Measurements from ENCODE around the gene FAM120B.

FAM120B gene

GRCh38 chr6:170440437-170440836 is 133.9 kb downstream of the FAM120B start:
- Histone ChIP-seq H3K9me3 (ENCODE audit: low read depth, low read length) (no peaks in the 10 kb centered on the region), H3K36me3 (ENCODE audit: insufficient read depth, low read length) (no peaks in the 10 kb centered on the region), H3K9ac (ENCODE audit: insufficient read length) (no peak overlapping the region), H3K4me3 (no peak overlapping the region), H3K27ac (no peak overlapping the region)
- TF ChIP-seq EZH2 (IDR thresholded peaks at IDR 0.05) = no peak
- no peak for TF ChIP-seq POLR2AphosphoS5 (IDR thresholded peaks at IDR 0.05; ENCODE audit: borderline replicate concordance, low read depth, low read length)
- no peak for TF ChIP-seq FOXP2 (optimal IDR thresholded peaks at IDR 0.05; ENCODE audit: control extremely low read depth, extremely low read length, insufficient read depth)
- no peak for DNase-seq (ENCODE audit: low read depth, low spot score)

GRCh38 chr6:170441316-170441715 is 134.8 kb downstream of the FAM120B start:
- TF ChIP-seq EZH2 (IDR thresholded peaks at IDR 0.05) = no peak
- TF ChIP-seq POLR2AphosphoS5 (IDR thresholded peaks at IDR 0.05; ENCODE audit: borderline replicate concordance, low read depth, low read length) = no peak
- no peak for TF ChIP-seq FOXP2 (optimal IDR thresholded peaks at IDR 0.05; ENCODE audit: control extremely low read depth, extremely low read length, insufficient read depth)

GRCh38 chr6:170442596-170442995 is 136.0 kb downstream of the FAM120B start:
- Histone ChIP-seq H3K27ac (no peak overlapping the region), H3K9ac (ENCODE audit: insufficient read length) (no peak overlapping the region), H3K4me3 (no peak overlapping the region), H3K9me3 (ENCODE audit: low read depth, low read length) (no peaks in the 10 kb centered on the region), H3K36me3 (ENCODE audit: insufficient read depth, low read length) (no peaks in the 10 kb centered on the region)
- no peak for DNase-seq (ENCODE audit: low read depth, low spot score)
- TF ChIP-seq FOXP2 (optimal IDR thresholded peaks at IDR 0.05; ENCODE audit: control extremely low read depth, extremely low read length, insufficient read depth) = no peak
- no peak for TF ChIP-seq EZH2 (IDR thresholded peaks at IDR 0.05)
- TF ChIP-seq POLR2AphosphoS5 (IDR thresholded peaks at IDR 0.05; ENCODE audit: borderline replicate concordance, low read depth, low read length) = no peak

More at GRCh38 chr6:170441316-170441715, 134.8 kb downstream of the FAM120B start:
- Histone ChIP-seq H3K4me3 (no peak overlapping the region), H3K27ac (no peak overlapping the region), H3K9ac (ENCODE audit: insufficient read length) (no peak overlapping the region), H3K36me3 (ENCODE audit: insufficient read depth, low read length) (no peaks in the 10 kb centered on the region), H3K9me3 (ENCODE audit: low read depth, low read length) (no peaks in the 10 kb centered on the region)
- DNase-seq (ENCODE audit: low read depth, low spot score) = no peak

GRCh38 chr6:170443151-170443662 is 136.6 kb downstream of the FAM120B start:
- DNase-seq (ENCODE audit: low read depth, low spot score) = no peak
- H3K9ac ChIP-seq (ENCODE audit: insufficient read length) = no peak overlapping the region
- no peak for TF ChIP-seq EZH2 (IDR thresholded peaks at IDR 0.05)
- TF ChIP-seq FOXP2 (optimal IDR thresholded peaks at IDR 0.05; ENCODE audit: control extremely low read depth, extremely low read length, insufficient read depth) = no peak
- no peak for TF ChIP-seq POLR2AphosphoS5 (IDR thresholded peaks at IDR 0.05; ENCODE audit: borderline replicate concordance, low read depth, low read length)
- H3K4me3 ChIP-seq = no peak overlapping the region
- no peak overlapping the region for H3K27ac ChIP-seq
- H3K36me3 ChIP-seq (ENCODE audit: insufficient read depth, low read length) = no peaks in the 10 kb centered on the region
- no peaks in the 10 kb centered on the region for H3K9me3 ChIP-seq (ENCODE audit: low read depth, low read length)

- H3K4me3 ChIP-seq = no peak overlapping the region
- H3K9ac ChIP-seq (ENCODE audit: insufficient read length) = no peak overlapping the region
- no peaks in the 10 kb centered on the region for H3K36me3 ChIP-seq (ENCODE audit: insufficient read depth, low read length)
- no peaks in the 10 kb centered on the region for H3K9me3 ChIP-seq (ENCODE audit: low read depth, low read length)
- no peak for TF ChIP-seq POLR2AphosphoS5 (IDR thresholded peaks at IDR 0.05; ENCODE audit: borderline replicate concordance, low read depth, low read length)
- no peak for TF ChIP-seq FOXP2 (optimal IDR thresholded peaks at IDR 0.05; ENCODE audit: control extremely low read depth, extremely low read length, insufficient read depth)
- no peak for TF ChIP-seq EZH2 (IDR thresholded peaks at IDR 0.05)
- DNase-seq (ENCODE audit: low read depth, low spot score) = no peak
- H3K27ac ChIP-seq = no peak overlapping the region
Observed at GRCh38 chr6:170444056-170444591, 137.6 kb downstream of the FAM120B start.

- no peak for TF ChIP-seq EZH2 (IDR thresholded peaks at IDR 0.05)
- TF ChIP-seq FOXP2 (optimal IDR thresholded peaks at IDR 0.05; ENCODE audit: control extremely low read depth, extremely low read length, insufficient read depth) = no peak
- TF ChIP-seq POLR2AphosphoS5 (IDR thresholded peaks at IDR 0.05; ENCODE audit: borderline replicate concordance, low read depth, low read length) = no peak
- Histone ChIP-seq H3K9me3 (ENCODE audit: low read depth, low read length) (no peaks in the 10 kb centered on the region), H3K36me3 (ENCODE audit: insufficient read depth, low read length) (no peaks in the 10 kb centered on the region), H3K4me3 (no peak overlapping the region), H3K27ac (no peak overlapping the region), H3K9ac (ENCODE audit: insufficient read length) (no peak overlapping the region)
- DNase-seq (ENCODE audit: low read depth, low spot score) = no peak
Observed at GRCh38 chr6:170444811-170445211, 138.3 kb downstream of the FAM120B start.

- H3K36me3 ChIP-seq (ENCODE audit: insufficient read depth, low read length) = no peaks in the 10 kb centered on the region
- no peak overlapping the region for H3K9ac ChIP-seq (ENCODE audit: insufficient read length)
- H3K27ac ChIP-seq = no peak overlapping the region
- TF ChIP-seq FOXP2 (optimal IDR thresholded peaks at IDR 0.05; ENCODE audit: control extremely low read depth, extremely low read length, insufficient read depth) (no peak), POLR2AphosphoS5 (IDR thresholded peaks at IDR 0.05; ENCODE audit: borderline replicate concordance, low read depth, low read length) (no peak), EZH2 (IDR thresholded peaks at IDR 0.05) (no peak)
- no peaks in the 10 kb centered on the region for H3K9me3 ChIP-seq (ENCODE audit: low read depth, low read length)
- DNase-seq (ENCODE audit: low read depth, low spot score) = no peak
- H3K4me3 ChIP-seq = no peak overlapping the region
Observed at GRCh38 chr6:170445487-170445886, 138.9 kb downstream of the FAM120B start.

- H3K4me3 ChIP-seq = no peak overlapping the region
Observed at GRCh38 chr6:170445971-170446370, 139.4 kb downstream of the FAM120B start.

More at GRCh38 chr6:170445971-170446370, 139.4 kb downstream of the FAM120B start:
- Histone ChIP-seq H3K27ac (no peak overlapping the region), H3K9ac (ENCODE audit: insufficient read length) (no peak overlapping the region), H3K9me3 (ENCODE audit: low read depth, low read length) (no peaks in the 10 kb centered on the region), H3K36me3 (ENCODE audit: insufficient read depth, low read length) (no peaks in the 10 kb centered on the region)
- TF ChIP-seq FOXP2 (optimal IDR thresholded peaks at IDR 0.05; ENCODE audit: control extremely low read depth, extremely low read length, insufficient read depth) (no peak), EZH2 (IDR thresholded peaks at IDR 0.05) (no peak), POLR2AphosphoS5 (IDR thresholded peaks at IDR 0.05; ENCODE audit: borderline replicate concordance, low read depth, low read length) (no peak)
- DNase-seq (ENCODE audit: low read depth, low spot score) = no peak

All from SK-N-MC (cell line).